IPS DF 6.9 (cell line): ENCODE data around the gene MS4A12.
"Not testable (repeated sequence)": the region's sequence is repeated elsewhere in the genome, so short reads cannot be mapped to it uniquely, and the experiment has no call there.

Source experiments
- DNase-seq: peaks from one replicate; pipeline ENCODE4 v3.0.0-alpha.2; 2013; ENCODE audit warnings: low read depth, low spot score
- H3K27ac ChIP-seq: one replicate; pipeline ENCODE4 v1.5.1; 2013; ENCODE audit warnings: low read length, control low read depth
- H3K27me3 ChIP-seq: 2 replicates; pipeline ENCODE4 v1.6.1; 2013; ENCODE audit warnings: mild to moderate bottlenecking, low read length; ENCODE audit not compliant: control insufficient read depth, insufficient read depth
- H3K36me3 ChIP-seq: 2 replicates; pipeline ENCODE4 v1.6.1; 2013; ENCODE audit warnings: low read length; ENCODE audit not compliant: control insufficient read depth, insufficient read depth
- H3K4me1 ChIP-seq: 2 replicates; pipeline ENCODE4 v1.6.1; 2013; ENCODE audit warnings: low read length; ENCODE audit not compliant: control insufficient read depth, insufficient read depth
- H3K4me3 ChIP-seq: 2 replicates; pipeline ENCODE4 v1.5.1; 2013; ENCODE audit warnings: mild to moderate bottlenecking, low read length
- H3K9me3 ChIP-seq: 2 replicates; pipeline ENCODE4 v1.6.1; 2013; ENCODE audit warnings: low read length, inconsistent platforms; ENCODE audit not compliant: control insufficient read depth, insufficient read depth
- WGBS: extraction: QIAGEN DNeasy Blood & Tissue Kit; methylation state at CpG from one replicate; pipeline ENCODE4 v1.1.7; 2013; ENCODE audit warnings: mixed read lengths, missing lambda C conversion rate; ENCODE audit not compliant: insufficient read length, insufficient coverage; 5-methylcytosine and 5-hydroxymethylcytosine counted together

MS4A12 gene, protein sequence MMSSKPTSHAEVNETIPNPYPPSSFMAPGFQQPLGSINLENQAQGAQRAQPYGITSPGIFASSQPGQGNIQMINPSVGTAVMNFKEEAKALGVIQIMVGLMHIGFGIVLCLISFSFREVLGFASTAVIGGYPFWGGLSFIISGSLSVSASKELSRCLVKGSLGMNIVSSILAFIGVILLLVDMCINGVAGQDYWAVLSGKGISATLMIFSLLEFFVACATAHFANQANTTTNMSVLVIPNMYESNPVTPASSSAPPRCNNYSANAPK

DNA sequence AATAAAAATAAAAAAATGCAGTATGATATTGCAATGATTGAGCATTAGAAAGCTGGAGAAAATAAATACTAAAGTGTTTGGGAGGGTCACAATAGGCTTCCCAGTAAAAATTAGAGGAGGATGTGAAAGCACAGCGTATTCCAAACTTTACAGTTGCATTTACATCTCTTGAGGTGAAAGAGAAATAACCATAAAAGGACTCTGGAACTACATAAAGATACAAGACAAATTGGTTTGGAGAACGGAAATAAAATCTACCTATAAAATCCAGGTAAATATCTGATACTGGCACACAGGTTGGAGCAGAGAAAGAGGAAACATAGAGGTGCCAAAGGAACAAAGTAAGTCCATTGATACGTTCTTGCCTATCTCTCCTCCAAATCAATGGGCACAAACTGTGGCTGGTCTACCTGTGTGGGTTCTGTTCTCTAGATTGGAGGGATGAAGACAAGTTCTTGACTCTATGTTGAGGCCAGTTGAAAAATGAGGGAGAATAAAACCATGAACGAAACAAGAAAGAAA, at the start of gene MS4A12:
Gene MS4A12, plus strand, starts transcription at position 291 of the 522 bp plus-strand sequence. CDS start 4,541 bp downstream, outside the sequence.
- DNase-seq, result no peak
- Histone ChIP-seq H3K27me3 (no peaks in the 10 kb centered on the region), H3K27ac (no peak within 1 kb of the TSS), H3K36me3 (no peaks in the 10 kb centered on the region), H3K4me1 (no peaks in the 10 kb centered on the region), H3K4me3 (no peak within 1 kb of the TSS), H3K9me3 (no peaks in the 10 kb centered on the region)
- WGBS, result no CpG with 5 or more reads among the region's 4 CpGs

DNA sequence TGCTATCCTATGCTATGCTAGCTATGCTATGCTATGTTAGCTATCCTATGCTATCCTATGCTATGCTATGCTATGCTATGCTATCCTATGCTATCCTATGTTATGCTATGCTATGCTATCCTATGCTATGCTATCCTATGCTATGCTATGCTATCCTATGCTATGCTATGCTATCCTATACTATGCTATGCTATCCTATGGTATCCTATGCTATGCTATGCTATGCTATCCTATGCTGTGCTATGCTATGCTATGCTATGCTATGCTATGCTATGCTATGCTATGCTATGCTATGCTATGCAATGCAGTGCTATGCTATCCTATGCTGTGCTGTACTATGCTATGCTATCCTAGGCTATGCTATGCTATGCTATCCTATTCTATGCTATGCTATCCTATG, 45.5 kb upstream of the MS4A12 start:
- no peaks in the 10 kb centered on the region for H3K36me3 ChIP-seq
- H3K9me3 ChIP-seq, result no peaks in the 10 kb centered on the region
- no peaks in the 10 kb centered on the region for H3K27me3 ChIP-seq
- no peaks in the 10 kb centered on the region for H3K4me1 ChIP-seq
- H3K4me3 ChIP-seq, result no peak overlapping the region
- no peak overlapping the region for H3K27ac ChIP-seq
- DNase-seq, result no peak

DNA sequence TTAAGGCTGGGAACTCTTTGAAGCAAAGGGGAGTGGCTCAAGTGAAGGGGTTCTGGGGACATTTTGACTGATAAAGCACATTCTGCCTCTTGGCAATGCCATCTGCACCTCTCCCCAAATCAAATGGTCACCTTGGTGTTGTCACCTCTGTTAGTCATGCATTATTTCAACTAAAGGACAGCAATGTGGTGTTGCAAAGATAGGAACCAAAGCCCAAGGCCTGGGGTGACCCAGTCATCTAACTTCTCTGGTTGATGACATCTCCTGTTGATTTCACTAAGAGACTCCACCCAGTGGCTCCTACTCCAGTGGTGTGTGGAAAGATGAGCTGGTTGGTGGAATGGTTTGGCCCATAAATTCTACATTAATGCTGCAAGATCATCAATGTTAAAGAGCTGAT, 44.7 kb upstream of the MS4A12 start:
- H3K27me3 ChIP-seq, result no peaks in the 10 kb centered on the region
- DNase-seq, result no peak
- H3K4me1 ChIP-seq, result no peaks in the 10 kb centered on the region
- no peak overlapping the region for H3K27ac ChIP-seq
- no peaks in the 10 kb centered on the region for H3K36me3 ChIP-seq
- H3K9me3 ChIP-seq, result no peaks in the 10 kb centered on the region
- no peak overlapping the region for H3K4me3 ChIP-seq

DNA sequence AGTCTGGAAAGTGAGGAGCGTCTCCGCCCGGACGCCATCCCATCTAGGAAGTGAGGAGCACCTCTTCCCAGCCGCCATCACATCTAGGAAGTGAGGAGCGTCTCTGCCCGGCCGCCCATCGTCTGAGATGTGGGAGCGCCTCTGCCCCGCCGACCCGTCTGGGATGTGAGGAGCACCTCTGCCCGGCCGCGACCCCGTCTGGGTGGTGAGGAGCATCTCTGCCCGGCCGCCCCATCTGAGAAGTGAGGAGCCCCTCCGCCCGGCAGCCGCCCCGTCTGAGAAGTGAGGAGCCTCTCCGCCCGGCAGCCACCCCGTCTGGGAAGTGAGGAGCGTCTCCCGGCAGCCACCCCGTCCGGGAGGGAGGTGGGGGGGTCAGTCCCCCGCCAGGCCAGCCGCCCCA, 41.4 kb upstream of the MS4A12 start:
- H3K36me3 ChIP-seq, H3K27ac ChIP-seq, DNase-seq, H3K9me3 ChIP-seq, H3K27me3 ChIP-seq, H3K4me1 ChIP-seq, H3K4me3 ChIP-seq: not testable (repeated sequence)
- WGBS, result no CpG with 5 or more reads among the region's 32 CpGs

DNA sequence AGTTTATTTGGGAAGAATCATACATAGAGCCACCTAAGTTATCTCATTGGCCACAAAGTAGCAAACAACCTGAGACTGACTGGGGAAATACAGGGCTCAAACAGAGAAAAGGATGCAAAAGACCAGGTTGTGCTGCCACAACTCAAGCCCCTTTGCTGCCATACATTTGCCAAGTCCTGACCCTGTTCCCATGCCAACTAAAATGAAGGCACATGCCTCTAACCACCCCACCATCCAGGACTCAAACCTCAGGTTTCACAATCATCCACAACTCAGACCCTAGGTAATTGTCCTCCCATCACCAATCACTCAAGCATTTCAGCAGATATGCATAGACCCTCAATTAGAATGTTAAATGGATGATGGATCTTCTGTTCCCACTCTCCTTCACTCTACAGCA, 38.4 kb upstream of the MS4A12 start:
- no peak for DNase-seq
- Histone ChIP-seq H3K27ac (no peak overlapping the region), H3K4me1 (no peaks in the 10 kb centered on the region), H3K27me3 (no peaks in the 10 kb centered on the region), H3K9me3 (no peaks in the 10 kb centered on the region), H3K4me3 (no peak overlapping the region), H3K36me3 (no peaks in the 10 kb centered on the region)

DNA sequence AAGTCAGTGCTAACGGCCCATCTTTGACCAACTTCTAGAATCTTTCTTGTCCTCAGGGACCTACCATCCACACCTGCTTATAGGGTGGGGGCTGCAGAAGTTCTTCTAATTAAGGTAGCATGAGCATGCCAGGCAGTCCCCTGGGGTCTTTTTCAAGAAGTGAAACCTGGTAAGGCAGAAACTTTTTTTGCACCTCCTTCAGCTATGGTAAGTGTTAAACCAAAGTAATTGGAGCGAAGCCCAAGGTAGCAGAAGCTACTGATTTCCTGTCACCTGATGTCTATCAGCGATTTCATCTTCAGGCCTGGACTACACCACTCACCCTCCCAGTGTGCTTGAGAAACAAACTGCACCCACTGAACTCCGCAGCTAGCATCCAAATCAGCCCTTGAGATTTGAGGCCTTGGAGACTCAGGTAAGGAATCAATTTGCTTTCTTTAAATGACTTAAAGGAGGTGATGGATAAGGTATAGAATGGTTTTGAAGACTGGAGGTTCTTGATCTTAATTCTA, 37.0 kb upstream of the MS4A12 start, which contains the start of gene MS4A1:
Gene MS4A1, plus strand, starts transcription at position 317 of the 512 bp plus-strand sequence. CDS start 6,528 bp downstream, outside the sequence.
- Histone ChIP-seq H3K9me3 (no peaks in the 10 kb centered on the region), H3K4me1 (no peaks in the 10 kb centered on the region), H3K4me3 (no peak within 1 kb of the TSS), H3K27me3 (no peaks in the 10 kb centered on the region), H3K36me3 (no peaks in the 10 kb centered on the region), H3K27ac (no peak within 1 kb of the TSS)
- no peak for DNase-seq
- no CpG with 5 or more reads among the region's 4 CpGs for WGBS

DNA sequence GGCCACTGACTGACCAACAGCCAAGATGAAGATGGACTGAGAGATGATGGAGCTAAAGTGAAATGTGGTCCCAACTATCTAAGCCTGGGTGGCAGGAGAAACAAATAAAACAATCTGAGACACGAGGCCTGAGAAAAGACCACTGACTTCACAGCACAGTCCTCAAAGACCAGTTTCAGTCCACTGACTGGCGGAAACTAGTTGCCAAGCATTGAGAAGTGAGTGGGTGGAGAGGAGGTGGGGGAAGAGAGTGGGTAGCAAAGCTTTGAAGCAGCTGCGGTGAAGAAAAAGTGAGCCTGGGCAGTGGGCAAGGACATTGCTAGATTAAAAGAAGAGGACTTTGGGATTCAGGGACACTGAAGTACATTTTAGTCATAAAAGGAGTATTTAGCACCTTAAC, 35.0 kb upstream of the MS4A12 start:
- Histone ChIP-seq H3K36me3 (no peaks in the 10 kb centered on the region), H3K4me3 (no peak overlapping the region), H3K4me1 (no peaks in the 10 kb centered on the region), H3K27me3 (no peaks in the 10 kb centered on the region), H3K27ac (no peak overlapping the region), H3K9me3 (no peaks in the 10 kb centered on the region)
- no CpG with 5 or more reads among the region's 3 CpGs for WGBS
- DNase-seq, result no peak

DNA sequence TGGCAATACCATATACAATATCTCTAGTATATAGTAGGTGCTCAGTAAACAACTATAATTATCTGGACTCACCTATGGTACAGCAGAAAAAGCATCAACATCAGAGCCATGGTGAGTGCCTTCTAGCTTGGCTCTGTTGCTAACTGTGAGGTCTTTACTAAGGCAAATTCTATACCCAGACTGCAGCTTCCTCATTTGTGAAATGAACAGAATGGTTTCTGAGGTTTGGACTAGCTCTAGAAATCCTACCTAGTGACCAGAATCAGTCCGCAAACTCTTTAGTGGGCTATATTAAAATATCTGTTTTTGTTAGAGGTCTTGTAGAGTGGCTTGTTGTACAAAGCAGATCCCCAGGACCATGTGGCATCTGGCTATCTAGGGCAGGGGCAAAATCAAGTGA, 33.2 kb upstream of the MS4A12 start:
- Histone ChIP-seq H3K27me3 (no peaks in the 10 kb centered on the region), H3K4me3 (no peak overlapping the region), H3K4me1 (no peaks in the 10 kb centered on the region), H3K27ac (no peak overlapping the region), H3K9me3 (no peaks in the 10 kb centered on the region), H3K36me3 (no peaks in the 10 kb centered on the region)
- no CpG with 5 or more reads among the region's 1 CpG for WGBS
- DNase-seq, result no peak

DNA sequence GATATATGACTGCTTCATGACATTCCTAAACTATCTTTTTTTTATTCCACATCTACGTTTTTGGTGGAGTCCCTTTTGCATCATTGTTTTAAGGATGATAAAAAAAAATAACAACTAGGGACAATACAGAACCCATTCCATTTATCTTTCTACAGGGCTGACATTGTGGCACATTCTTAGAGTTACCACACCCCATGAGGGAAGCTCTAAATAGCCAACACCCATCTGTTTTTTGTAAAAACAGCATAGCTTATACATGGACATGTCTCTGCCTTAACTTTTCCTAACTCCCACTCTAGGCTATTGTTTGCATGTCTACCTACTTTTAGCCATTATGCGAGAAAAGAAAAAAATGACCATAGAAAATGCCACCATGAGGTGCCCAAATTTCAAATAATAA, 23.7 kb upstream of the MS4A12 start:
- WGBS, result no CpG with 5 or more reads among the region's 2 CpGs
- H3K36me3 ChIP-seq, result no peaks in the 10 kb centered on the region
- H3K27me3 ChIP-seq, result no peaks in the 10 kb centered on the region
- no peaks in the 10 kb centered on the region for H3K4me1 ChIP-seq
- no peaks in the 10 kb centered on the region for H3K9me3 ChIP-seq
- no peak overlapping the region for H3K27ac ChIP-seq
- no peak for DNase-seq
- no peak overlapping the region for H3K4me3 ChIP-seq

DNA sequence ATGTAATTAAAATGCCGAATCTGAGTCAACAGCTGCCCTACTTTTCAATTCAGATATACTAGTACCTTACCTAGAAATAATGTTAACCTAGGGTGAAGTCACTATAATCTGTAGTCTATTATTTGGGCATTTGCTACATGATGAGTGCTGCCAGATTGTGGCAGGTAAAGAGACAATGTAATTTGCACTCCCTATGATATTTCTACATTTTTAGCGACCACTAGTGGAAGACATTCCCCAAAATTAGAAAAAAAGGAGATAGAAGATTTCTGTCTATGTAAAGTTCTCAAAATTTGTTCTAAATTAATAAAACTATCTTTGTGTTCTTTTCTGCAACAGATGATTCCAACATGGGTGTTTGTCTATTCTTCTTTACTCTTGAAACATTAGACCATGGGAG, 22.9 kb upstream of the MS4A12 start:
- H3K9me3 ChIP-seq, result no peaks in the 10 kb centered on the region
- no peak overlapping the region for H3K27ac ChIP-seq
- no CpG with 5 or more reads among the region's 2 CpGs for WGBS
- no peak for DNase-seq
- no peaks in the 10 kb centered on the region for H3K4me1 ChIP-seq
- no peak overlapping the region for H3K4me3 ChIP-seq
- no peaks in the 10 kb centered on the region for H3K27me3 ChIP-seq
- no peaks in the 10 kb centered on the region for H3K36me3 ChIP-seq

DNA sequence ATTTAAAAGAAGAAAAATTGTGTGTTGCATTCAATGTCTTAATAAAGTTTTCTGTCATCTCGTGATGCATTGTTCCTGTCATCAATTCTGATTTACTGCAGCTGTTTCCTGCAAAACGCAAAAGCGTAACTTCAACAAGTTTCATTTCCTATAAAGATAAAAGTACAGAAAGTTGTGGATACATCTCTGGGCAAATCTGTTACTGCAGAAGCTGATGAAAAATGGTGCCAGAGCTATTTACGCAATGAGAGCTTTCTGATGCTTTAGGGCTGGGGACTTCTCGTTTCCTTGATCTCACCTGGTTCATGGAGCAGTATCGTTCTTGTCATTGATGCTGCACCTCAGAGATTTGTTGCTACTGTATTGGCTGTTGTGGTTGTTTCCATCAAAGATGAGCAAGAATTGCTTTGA, 15.5 kb upstream of the MS4A12 start:
- no peak for DNase-seq
- Histone ChIP-seq H3K4me1 (no peaks in the 10 kb centered on the region), H3K27me3 (no peaks in the 10 kb centered on the region), H3K4me3 (no peak overlapping the region), H3K27ac (no peak overlapping the region), H3K9me3 (no peaks in the 10 kb centered on the region), H3K36me3 (no peaks in the 10 kb centered on the region)
- WGBS, result no CpG with 5 or more reads among the region's 6 CpGs
